GM12878 (cell line): ENCODE data around the gene BLCAP. TPM values are rescaled to one million over a fixed set of nuclear protein-coding genes. Genes with fewer than 3 reads are reported as not detected.

ENCODE experiments used
- ATAC-seq: fragments of 200-7000 bp; cut with Tn5 transposase; 3 replicates; pipeline ENCODE4 v1.9.1; 2020; ENCODE audit warnings: mild to moderate bottlenecking, moderate library complexity
- BruUV-seq: library from RNA; stranded (reverse); fragments of 400-500 nt; replicated peaks from 2 replicates; lab custom pipeline; 2021; lab: Mats Ljungman, UMichigan
- CTCF ChIA-PET: fragments of 300-600 bp; sonication (Branson Sonifier 250); formaldehyde crosslinking; extraction: SDS; loops from one replicate; lab custom pipeline; 2021; ENCODE audit warnings: inconsistent platforms; lab: Yijun Ruan, JAX
- POLR2A ChIA-PET: fragments of 350-600 bp; formaldehyde crosslinking; extraction: SDS; loops from one replicate; lab custom pipeline; 2021; ENCODE audit warnings: inconsistent platforms; lab: Charles Lee
- RAD21 ChIA-PET: fragments of 300-600 bp; sonication (Branson Sonifier 250); formaldehyde crosslinking; loops from one replicate; lab custom pipeline; 2023; ENCODE audit warnings: antibody characterized with exemption; ENCODE audit not compliant: unreplicated experiment; lab: Charles Lee
- SMC1A ChIA-PET: fragments of 300-600 bp; sonication (Branson Sonifier 250); formaldehyde crosslinking; loops from one replicate; lab custom pipeline; 2023; ENCODE audit not compliant: unreplicated experiment, uncharacterized antibody; lab: Charles Lee
- DNase-seq: peaks from one replicate; pipeline ENCODE4 v3.0.0-alpha.2; 2011; ENCODE audit warnings: low read depth, low spot score
- FAIRE-seq: peaks from 3 replicates; lab custom pipeline; 2011; peaks lifted over from hg19 to GRCh38; lab: Jason Lieb, UNC
- H2AFZ ChIP-seq: 2 replicates; pipeline ENCODE4 v1.6.0; 2011; ENCODE audit warnings: low read depth, low read length, control low read depth; ENCODE audit not compliant: control insufficient read depth
- H3K27ac ChIP-seq: 2 replicates; pipeline ENCODE4 v1.5.1; 2011; ENCODE audit warnings: control low read depth; ENCODE audit not compliant: control insufficient read depth, insufficient read depth
- H3K27me3 ChIP-seq, 2 experiments: replicated peaks in 1 of 2; 2 replicates each; pipeline versions ENCODE4 v1.6.0 to v1.6.1; 2011; ENCODE audit warnings: low read length in 1 of 2; ENCODE audit not compliant: control insufficient read depth in 2 of 2, insufficient read depth in 2 of 2
- H3K36me3 ChIP-seq, 2 experiments: 2 replicates each; pipeline ENCODE4 v1.5.1; 2011; ENCODE audit warnings: low read length in 1 of 2; ENCODE audit not compliant: control insufficient read depth in 2 of 2, insufficient read depth in 2 of 2
- H3K4me1 ChIP-seq: 2 replicates; pipeline ENCODE4 v1.6.1; 2011; ENCODE audit warnings: mild to moderate bottlenecking, low read length, moderate library complexity, mixed read lengths; ENCODE audit not compliant: control insufficient read depth, insufficient read depth
- H3K4me2 ChIP-seq: 2 replicates; pipeline ENCODE4 v1.6.0; 2011; ENCODE audit warnings: control low read depth; ENCODE audit not compliant: control insufficient read depth, insufficient read depth
- H3K4me3 ChIP-seq: fragments of 200-600 bp; sonication (generic); 2 replicates; pipeline ENCODE4 v1.5.1; 2016
- H3K79me2 ChIP-seq: 2 replicates; pipeline ENCODE4 v1.6.0; 2011; ENCODE audit warnings: low read length; ENCODE audit not compliant: control insufficient read depth, insufficient read depth
- H3K9ac ChIP-seq: 2 replicates; pipeline ENCODE4 v1.8.0; 2011; ENCODE audit warnings: low read length, control low read depth, mixed read lengths; ENCODE audit not compliant: control insufficient read depth, insufficient read depth
- H3K9me3 ChIP-seq: replicated peaks from 3 replicates; pipeline ENCODE4 v1.5.1; 2011; ENCODE audit warnings: mild to moderate bottlenecking, low read length; ENCODE audit not compliant: control insufficient read depth, insufficient read depth
- H4K20me1 ChIP-seq: 2 replicates; pipeline ENCODE4 v1.6.0; 2011; ENCODE audit not compliant: control insufficient read depth, insufficient read depth
- CREB1 ChIP-seq: IDR thresholded peaks from 2 replicates; pipeline ENCODE4 v1.6.1; 2012; ENCODE audit warnings: low read depth, mild to moderate bottlenecking, inconsistent platforms
- CUX1 ChIP-seq: IDR thresholded peaks from 2 replicates; pipeline ENCODE4 v1.6.1; 2012; ENCODE audit warnings: improper control_type of control experiment, low read depth, low read length; ENCODE audit not compliant: insufficient replicate concordance
- HDAC2 ChIP-seq: fragments of 200-600 bp; sonication (generic); IDR thresholded peaks from 2 replicates; pipeline ENCODE4 v1.6.1; 2017
- IKZF1 ChIP-seq: fragments of 450-650 bp; conservative IDR thresholded peaks from 2 replicates; pipeline ENCODE4 v1.6.1; 2017; ENCODE audit warnings: antibody characterized with exemption, mild to moderate bottlenecking
- KDM1A ChIP-seq: fragments of 200-600 bp; sonication (generic); IDR thresholded peaks from 2 replicates; pipeline ENCODE4 v1.6.1; 2016; ENCODE audit warnings: borderline replicate concordance
- MLLT1 ChIP-seq: fragments of 450-650 bp; IDR thresholded peaks from 2 replicates; pipeline ENCODE4 v1.6.1; 2016; ENCODE audit warnings: mild to moderate bottlenecking
- RCOR1 ChIP-seq: conservative IDR thresholded peaks from 2 replicates; pipeline ENCODE4 v1.6.1; 2012; ENCODE audit warnings: low read depth, low read length, improper control_type of control experiment
- SIN3A ChIP-seq: IDR thresholded peaks from 2 replicates; pipeline ENCODE4 v1.6.1; 2012; ENCODE audit warnings: low read depth, low read length, improper control_type of control experiment
- SMC3 ChIP-seq: IDR thresholded peaks from 2 replicates; pipeline ENCODE4 v1.6.1; 2011; ENCODE audit warnings: low read length, improper control_type of control experiment, borderline replicate concordance
- WGBS: methylation state at CpG from one replicate; pipeline ENCODE4 v1.1.6; 2016; ENCODE audit warnings: low lambda C conversion rate; ENCODE audit not compliant: insufficient replicate concordance, insufficient coverage; ENCODE audit errors: missing lambda C conversion rate; 5-methylcytosine and 5-hydroxymethylcytosine counted together
- in situ Hi-C: fragments of 300-500 bp; cut with MboI; formaldehyde crosslinking; loops from 9 replicates; pipeline ENCODE4 v1.14.3; 2018; ENCODE audit warnings: mixed read lengths
- intact Hi-C: fragments of 100-400 bp; cut with micrococcal nuclease; formaldehyde crosslinking; loops from one replicate; pipeline ENCODE4 v1.14.2; 2022; ENCODE audit not compliant: unreplicated experiment
- polyA plus RNA-seq, 11 experiments: library from polyadenylated mRNA; depleted of rRNA in 4 of 11; unstranded in 6 of 11; stranded (reverse) in 5 of 11; fragments of >200 nt; fragmentation: Nextera tagmentation in 4 of 11; fragmentation: Illumina TruSeq in 1 of 11; extraction: Ambion mirVana in 4 of 11; extraction: Trizol in 1 of 11; gene quantifications; 1 replicate in 1 of 11; 2 replicates in 10 of 11; pipeline versions ENCODE4 v1.2.1 to v1.2.3, GENCODE V29; 2011 to 2016; ENCODE audit warnings: inconsistent platforms in 2 of 11, missing spikeins in 2 of 11, low read depth in 1 of 11
- total RNA-seq, 4 experiments: library from RNA; depleted of rRNA in 3 of 4; stranded (reverse); fragments of >200 nt in 3 of 4; fragmentation: Illumina TruSeq in 1 of 4; extraction: Trizol in 1 of 4; gene quantifications; 2 replicates each; pipeline versions ENCODE4 v1.2.1 to v1.2.3, GENCODE V29; 2013 to 2021

The BLCAP gene
- total and polyA plus RNA-seq, 10 of the 15 experiments (the other 5 are each of a cell fraction or from before 2014, with no cell fraction given), result 24.6 to 62.3 (median 47.3) TPM

GRCh38 chr20:37503256-37503927, 24.3 kb downstream of the BLCAP start:
- no TSS peak for BruUV-seq
- Histone ChIP-seq H3K9ac (no peak overlapping the region), H3K4me1 (0 out of 2 replicates have a peak, but pooled peaks cover 3% of the 10 kb centered on the region), H2AFZ (no peak overlapping the region), H3K4me3 (no peak overlapping the region), H3K9me3 (no peaks in the 10 kb centered on the region), H3K27ac (no peak overlapping the region), H3K79me2 (no peaks in the 10 kb centered on the region), H3K27me3 (no peaks in the 10 kb centered on the region), H4K20me1 (no peaks in the 10 kb centered on the region), H3K4me2 (no peak overlapping the region), H3K36me3 (0 out of 4 replicates have a peak, but pooled peaks cover 0 to 4% of the 10 kb centered on the region in 2 experiments)
- no peak for DNase-seq
- SMC1A ChIA-PET, result interaction anchor here (1.1 kb wide), 1 partner anchor 11 kb away, joined by 3 read pairs; no protein-coding TSS in a partner anchor
- ATAC-seq, result no peak
- in situ Hi-C loops (no loop called here), intact Hi-C loops (no loop called here)
- POLR2A ChIA-PET, result interaction anchor here (0.6 kb wide), 1 partner anchor 46 kb away, joined by 3 read pairs; no protein-coding TSS in a partner anchor
- RAD21 ChIA-PET, result no interaction called here
- CTCF ChIA-PET, result no interaction called here
- WGBS, result 76% methylated on average over 3 of the region's 3 CpGs
- no peak for TF ChIP-seq RCOR1
- no peak for TF ChIP-seq SMC3
- no peak for TF ChIP-seq SIN3A
- FAIRE-seq, result no peak

- Histone ChIP-seq H3K9me3 (no peaks in the 10 kb centered on the region), H3K4me2 (no peak overlapping the region), H3K27me3 (no peaks in the 10 kb centered on the region), H4K20me1 (no peaks in the 10 kb centered on the region), H2AFZ (no peak overlapping the region), H3K4me3 (no peak overlapping the region), H3K79me2 (no peaks in the 10 kb centered on the region), H3K36me3 (0 out of 4 replicates have a peak, but pooled peaks cover 0 to 4% of the 10 kb centered on the region in 2 experiments), H3K4me1 (0 out of 2 replicates have a peak, but pooled peaks cover 3% of the 10 kb centered on the region), H3K9ac (no peak overlapping the region), H3K27ac (no peak overlapping the region)
- CTCF ChIA-PET, result interaction anchor here (1.3 to 1.6 kb wide), 2 partner anchors 8 to 313 kb away, joined by 3 to 5 read pairs; no protein-coding TSS in a partner anchor
- ATAC-seq (no peak), DNase-seq (no peak), FAIRE-seq (no peak)
- 100% methylated on average over 2 of the region's 2 CpGs for WGBS
- in situ Hi-C loops, result no loop called here
- RAD21 ChIA-PET, result no interaction called here
- POLR2A ChIA-PET, result interaction anchor here (0.5 kb wide), 1 partner anchor 536 kb away, joined by 3 read pairs; no protein-coding TSS in a partner anchor
- BruUV-seq, result no TSS peak
- SMC1A ChIA-PET, result interaction anchor here (1.4 kb wide), 1 partner anchor 23 kb away, joined by 3 read pairs; no protein-coding TSS in a partner anchor
- intact Hi-C loops, result no loop called here
- TF ChIP-seq HDAC2, result no peak
- TF ChIP-seq IKZF1, result no peak
- no peak for TF ChIP-seq CREB1
- no peak for TF ChIP-seq MLLT1
- TF ChIP-seq KDM1A, result no peak
- no peak for TF ChIP-seq CUX1
Measured at GRCh38 chr20:37502654-37503053, 25.0 kb downstream of the BLCAP start.
